Middle frontal gyrus (tissue), 1 donor: ENCODE data around the gene PRR5.
"Not testable (repeated sequence)": the region's sequence is repeated elsewhere in the genome, so short reads cannot be mapped to it uniquely, and the experiment has no call there.

Experiments used
- DNase-seq: peaks from one replicate; pipeline ENCODE4 v3.0.0-alpha.2; 2015; ENCODE audit warnings: low spot score; ENCODE audit errors: extremely low spot score

PRR5 gene, protein sequence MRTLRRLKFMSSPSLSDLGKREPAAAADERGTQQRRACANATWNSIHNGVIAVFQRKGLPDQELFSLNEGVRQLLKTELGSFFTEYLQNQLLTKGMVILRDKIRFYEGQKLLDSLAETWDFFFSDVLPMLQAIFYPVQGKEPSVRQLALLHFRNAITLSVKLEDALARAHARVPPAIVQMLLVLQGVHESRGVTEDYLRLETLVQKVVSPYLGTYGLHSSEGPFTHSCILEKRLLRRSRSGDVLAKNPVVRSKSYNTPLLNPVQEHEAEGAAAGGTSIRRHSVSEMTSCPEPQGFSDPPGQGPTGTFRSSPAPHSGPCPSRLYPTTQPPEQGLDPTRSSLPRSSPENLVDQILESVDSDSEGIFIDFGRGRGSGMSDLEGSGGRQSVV

DNA sequence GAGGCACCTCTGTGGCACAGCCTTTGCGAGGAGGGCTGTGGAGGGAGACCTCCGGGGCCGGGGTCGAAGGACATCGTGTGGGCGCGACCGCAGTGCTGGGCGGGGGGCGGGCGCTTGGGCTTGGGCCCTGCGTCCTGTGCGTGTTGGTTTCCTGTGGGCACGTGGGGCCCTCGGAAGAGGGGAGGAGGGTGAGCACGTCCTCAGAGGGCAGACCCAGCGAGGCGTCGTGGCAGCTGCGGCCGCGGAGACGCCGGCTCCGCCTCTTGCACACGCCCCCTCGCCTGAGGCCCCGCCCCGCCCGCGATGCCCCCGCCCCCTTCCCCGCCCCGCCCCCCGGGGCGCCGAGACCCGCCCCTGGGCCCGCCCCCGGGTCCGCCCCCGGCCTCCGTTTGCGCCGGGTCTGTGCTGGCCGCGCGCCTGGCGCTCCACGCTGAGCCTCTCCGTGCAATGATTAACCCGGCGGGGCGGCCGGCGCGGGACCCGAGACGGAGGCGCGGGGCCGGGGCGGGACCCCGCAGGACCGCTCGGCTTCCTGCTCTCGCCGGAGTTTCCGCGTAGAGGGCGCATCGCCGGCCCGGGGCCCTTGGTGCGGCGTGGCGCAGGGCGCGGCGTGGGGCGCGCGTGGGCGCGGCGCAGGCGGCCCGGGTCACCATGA is at the start of gene PRR5:
Gene PRR5 (plus strand): TSS at position 381 of the 655 bp plus-strand sequence. CDS start 271 bp downstream, at position 652.
- no peak for DNase-seq

DNA sequence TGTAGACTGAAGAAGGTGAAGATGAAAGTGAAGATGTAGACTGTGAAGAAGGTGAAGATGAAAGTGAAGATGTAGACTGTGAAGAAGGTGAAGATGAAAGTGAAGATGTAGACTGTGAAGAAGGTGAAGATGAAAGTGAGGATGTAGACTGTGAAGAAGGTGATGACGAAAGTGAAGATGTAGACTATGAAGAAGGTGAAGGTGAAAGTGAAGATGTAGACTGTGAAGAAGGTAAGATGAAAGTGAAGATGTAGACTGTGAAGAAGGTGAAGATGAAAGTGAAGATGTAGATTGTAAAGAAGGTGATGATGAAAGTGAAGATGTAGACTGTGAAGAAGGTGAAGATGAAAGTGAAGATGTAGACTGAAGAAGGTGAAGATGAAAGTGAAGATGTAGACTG is 49.1 kb upstream of the PRR5 start:
- DNase-seq, result not testable (repeated sequence)

DNA sequence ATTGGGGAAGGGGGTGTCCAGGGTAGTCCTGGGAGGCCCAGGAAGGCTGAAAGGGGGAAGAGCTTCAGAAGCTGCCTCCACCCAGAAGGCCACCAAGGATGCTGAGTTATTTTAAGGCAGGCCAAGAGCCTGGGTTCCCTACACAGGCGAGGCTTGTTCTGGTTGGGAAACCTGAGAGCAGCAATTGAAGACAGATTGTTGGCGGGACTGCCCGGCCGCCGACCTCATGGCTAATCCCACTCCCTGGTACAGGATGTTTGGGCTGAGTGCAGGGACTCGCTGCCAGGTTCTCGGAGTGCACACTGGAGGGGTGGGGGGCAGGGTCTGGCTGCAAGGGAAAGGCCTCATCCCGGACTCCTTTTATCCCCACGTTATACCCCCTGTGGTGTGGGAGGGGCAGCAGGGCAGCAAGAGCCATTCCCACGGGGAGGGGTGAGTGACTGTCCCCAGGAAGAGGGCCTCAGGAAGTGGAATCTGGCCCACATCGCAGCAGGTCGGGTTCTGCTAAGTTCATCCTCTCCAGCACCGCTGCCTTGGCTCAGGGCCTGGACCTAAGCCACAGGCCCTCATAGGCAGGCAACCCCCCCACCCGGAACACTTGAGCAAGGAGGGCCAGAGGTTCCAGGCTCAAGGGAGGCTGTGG is 43.6 kb upstream of the PRR5 start:
- no peak for DNase-seq

DNA sequence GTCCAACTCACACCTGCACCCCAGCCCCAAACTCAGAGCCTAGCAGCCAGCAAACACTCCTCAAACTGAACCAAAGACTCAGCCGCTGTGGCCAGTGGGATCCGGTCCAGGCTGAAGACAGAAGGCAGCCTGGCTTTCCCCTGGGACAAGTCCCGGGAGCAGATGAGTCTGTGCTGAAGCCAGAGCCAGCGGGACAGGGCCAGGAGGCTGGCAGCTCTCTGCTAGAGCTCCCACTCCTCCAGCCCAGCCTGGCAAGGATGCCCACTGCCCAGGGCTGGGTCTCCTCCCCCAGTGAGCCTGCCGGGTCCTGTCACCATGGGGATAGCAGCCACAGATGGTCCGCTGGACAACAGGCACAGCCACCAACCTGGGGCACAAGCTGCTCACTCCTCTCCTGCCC is 42.9 kb upstream of the PRR5 start:
- DNase-seq, result no peak

DNA sequence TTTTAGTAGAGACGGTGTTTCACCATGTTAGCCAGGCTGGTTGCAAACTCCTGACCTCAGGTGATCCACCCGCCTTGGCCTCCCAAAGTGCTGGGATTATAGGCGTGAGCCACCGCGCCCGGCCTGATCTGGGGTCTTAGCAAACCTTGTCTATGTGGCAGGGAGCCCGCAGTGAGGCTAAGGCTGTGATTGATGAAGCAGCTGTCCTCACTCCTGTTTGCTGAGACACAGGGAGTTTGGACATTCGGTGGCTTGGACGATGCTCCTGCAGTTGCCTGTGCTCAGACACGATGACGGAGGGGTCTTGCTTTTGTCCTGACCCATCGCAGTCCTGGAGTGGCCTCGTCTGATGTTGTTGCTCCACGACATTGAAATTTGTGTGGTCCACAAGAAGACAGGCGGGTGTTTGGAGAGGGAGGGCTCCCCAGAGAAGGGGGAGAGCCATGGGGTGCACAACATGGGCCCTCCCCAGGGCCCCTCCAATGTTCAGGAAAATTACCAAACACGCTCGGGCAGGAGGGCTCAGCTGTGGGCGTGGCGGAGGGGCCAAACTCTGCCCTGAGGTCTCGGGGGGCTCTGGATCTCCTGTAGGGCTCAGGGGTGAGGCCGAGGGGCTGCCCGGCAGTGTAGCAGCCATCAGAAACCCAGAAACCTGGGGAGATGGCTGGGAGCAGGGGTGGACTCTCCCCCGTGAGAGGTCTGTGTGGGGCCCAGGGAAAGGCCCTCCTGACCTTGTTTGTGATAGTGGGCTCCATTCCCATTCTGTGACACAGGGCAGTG is 41.8 kb upstream of the PRR5 start:
- no peak for DNase-seq

DNA sequence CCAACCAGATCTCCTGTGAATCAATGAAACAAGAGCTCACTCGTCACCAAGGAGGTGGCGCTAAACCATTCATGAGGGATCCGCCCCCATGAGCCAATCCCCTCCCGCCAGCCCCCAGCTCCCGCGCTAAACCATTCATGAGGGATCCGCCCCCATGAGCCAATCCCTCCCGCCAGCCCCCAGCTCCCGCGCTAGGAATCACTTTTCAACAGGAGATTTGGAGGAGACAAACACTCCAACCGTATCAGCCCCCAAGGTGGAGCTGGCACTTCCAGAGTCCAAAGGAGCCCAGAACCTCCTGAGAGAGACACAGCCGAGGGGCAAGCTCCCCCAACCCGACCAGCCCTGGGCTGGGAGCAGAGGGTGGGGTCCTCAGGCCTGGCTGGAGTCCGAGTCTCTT is 40.9 kb upstream of the PRR5 start:
- no peak for DNase-seq

DNA sequence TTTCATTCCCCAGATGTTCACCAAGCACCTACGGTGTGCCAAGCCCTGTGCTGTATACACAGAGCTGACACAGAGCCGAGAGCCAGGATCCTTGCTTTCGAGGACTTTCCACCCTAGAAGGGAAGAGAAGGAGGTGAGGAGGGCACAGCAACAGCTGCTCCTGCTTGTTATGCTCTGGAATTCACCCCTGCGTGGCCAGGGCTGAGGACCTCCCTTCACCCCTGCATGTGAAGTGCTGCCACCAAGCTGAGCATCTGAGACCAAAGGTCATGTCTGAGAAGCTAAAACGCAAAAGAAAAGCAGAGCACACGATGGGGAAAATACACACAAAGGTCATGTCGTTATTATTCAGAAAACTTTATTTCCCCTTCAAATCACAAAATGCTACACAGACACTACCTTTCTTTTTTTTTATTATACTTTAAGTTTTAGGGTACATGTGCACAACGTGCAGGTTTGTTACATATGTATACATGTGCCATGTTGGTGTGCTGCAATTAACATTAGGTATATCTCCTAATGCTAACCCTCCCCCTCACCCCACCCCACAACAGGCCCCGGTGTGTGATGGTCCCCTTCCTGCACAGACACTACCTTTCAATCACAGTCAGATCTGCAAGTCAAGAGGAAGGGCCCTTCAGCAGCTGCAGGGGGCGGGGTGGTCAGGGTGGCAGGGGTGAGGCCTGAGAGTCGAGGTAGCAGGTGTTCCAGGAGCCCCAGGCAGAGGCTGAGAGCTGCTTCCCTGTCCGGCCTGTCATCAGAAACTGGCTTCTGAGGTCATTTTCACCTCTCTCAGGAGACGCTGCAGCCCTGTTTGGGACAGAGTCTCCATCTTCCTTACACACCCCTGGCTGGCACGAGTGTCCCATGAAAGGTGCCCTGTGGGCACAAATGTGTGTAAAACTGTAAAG is 40.1 kb upstream of the PRR5 start:
- DNase-seq, result no peak

DNA sequence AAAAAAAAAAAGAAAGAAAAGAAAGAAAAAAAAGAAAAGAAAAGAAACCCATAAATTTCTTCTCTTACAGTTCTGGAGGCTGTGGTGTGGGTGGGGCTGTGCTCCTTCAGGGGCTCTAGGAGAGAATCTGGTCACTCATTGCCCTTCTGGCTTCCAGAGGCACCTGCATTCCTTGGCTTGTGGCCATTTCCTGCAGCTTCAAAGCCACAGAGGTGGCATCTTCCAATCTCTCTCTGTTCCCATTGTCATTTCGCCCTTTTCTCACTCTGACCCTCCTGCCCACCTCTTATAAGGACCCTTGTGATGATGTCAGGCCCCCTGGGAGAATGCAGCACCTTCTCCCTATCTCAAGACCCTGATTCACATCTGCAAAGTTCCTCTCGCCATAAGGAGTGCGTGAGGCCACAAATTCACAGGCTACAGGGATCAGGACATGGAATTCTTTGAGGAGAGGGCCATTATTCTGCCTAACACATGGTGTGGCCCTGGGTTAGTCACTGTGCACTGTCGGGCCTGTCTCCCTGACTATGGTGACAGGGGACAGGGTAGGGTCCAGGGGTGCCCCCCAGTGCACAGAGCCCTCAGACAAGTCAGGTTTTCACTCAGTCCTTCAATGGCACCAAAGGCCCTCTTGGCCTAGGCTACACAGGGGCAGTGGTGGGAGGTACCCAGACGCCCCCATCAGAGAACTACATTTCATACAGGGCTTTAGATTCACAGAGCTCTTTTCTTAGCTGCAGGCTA is 38.6 kb upstream of the PRR5 start:
- DNase-seq, result no peak

DNA sequence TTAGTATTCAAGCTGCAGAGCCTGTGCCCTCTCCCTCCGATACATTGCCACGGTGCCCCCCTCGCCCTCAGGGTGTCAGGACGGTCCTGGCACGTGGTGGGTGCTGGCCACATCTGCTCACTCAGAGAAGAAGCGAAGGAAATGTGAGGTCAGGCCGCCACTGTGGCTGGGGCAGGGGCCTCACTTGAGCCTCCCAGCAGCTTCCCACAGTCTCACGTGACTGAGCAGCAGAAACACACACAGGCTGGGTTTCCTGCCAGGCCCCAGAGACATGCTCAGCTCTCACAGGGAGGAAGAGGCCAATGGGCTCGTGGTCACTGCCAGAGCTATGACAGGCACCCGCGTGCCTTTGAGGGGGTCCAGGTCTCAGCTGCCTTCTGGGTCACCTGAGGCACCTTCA is 37.9 kb upstream of the PRR5 start:
- DNase-seq, result no peak

DNA sequence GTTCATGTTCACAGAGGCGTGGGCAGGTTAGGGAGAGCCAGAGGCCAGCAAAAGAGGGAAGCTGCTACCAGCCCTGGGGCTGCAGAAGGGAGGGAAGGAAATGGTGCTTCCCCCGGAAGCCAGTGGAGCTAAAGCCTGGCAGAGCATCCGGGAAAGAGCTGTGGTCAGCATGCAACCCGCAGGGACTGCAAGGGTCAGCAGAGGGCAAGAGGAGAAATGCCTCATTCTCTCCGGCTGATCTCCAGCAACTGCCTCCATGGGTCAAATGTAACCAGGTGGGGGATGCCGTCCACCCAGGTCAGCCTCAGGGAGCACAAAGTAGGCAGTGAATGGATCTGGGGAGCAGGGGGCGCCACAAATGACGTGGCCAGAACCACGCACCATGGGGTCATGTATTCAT is 36.9 kb upstream of the PRR5 start:
- no peak for DNase-seq

DNA sequence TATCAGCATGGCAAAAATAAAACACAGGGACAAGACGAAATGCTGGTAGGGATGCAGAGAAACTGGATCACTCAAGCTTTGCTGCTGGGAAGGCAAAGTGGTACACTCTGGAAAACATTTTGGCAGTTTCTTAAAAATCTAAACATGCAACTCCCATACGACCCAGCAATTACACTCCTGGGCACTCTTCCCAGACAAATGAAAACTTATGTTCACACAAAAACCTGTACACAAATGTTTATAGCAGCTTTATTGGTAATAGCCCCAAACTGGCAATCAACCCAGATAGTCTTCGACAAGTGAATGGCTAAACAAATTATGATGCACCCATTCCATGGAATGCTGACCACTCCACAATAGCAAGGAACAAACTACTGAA is 35.8 kb upstream of the PRR5 start:
- DNase-seq, result no peak

DNA sequence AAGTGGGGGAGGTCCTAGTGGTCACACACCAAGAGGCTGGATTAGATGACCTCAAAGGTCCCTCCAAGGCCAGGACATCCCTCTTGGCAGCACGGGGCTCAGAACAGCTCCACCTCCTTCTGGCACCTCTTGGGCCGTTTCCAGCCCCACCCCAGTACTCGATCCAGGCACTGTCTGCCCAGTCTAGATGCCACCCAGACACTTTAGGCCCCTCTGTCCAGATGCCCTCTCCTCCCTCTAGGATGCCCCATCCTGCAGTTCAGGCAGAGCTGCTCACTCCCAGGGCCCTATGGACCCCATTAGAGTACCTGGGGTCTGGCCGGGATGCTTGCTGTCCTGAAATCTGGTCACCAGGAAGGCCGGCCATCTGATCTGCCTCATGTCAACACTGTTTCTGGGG is 34.7 kb upstream of the PRR5 start:
- no peak for DNase-seq

DNA sequence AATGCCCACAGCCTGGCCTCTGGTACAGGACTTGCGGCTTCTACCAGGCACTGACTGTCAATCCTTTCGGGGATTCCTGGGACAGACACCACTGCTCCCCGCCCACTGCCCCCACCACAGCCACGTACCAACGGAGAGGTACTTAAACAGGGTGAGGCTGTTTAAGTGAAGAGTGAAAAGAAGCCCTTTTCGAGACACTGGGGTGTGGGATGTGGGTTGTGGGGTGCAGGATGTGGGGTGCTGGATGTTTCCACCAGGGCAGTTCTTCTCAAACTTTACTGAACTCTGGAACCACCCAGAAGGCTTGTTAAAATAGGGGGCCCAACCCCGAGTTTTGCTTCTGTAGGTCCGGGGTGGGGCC is 34.2 kb upstream of the PRR5 start:
- DNase-seq, result no peak

DNA sequence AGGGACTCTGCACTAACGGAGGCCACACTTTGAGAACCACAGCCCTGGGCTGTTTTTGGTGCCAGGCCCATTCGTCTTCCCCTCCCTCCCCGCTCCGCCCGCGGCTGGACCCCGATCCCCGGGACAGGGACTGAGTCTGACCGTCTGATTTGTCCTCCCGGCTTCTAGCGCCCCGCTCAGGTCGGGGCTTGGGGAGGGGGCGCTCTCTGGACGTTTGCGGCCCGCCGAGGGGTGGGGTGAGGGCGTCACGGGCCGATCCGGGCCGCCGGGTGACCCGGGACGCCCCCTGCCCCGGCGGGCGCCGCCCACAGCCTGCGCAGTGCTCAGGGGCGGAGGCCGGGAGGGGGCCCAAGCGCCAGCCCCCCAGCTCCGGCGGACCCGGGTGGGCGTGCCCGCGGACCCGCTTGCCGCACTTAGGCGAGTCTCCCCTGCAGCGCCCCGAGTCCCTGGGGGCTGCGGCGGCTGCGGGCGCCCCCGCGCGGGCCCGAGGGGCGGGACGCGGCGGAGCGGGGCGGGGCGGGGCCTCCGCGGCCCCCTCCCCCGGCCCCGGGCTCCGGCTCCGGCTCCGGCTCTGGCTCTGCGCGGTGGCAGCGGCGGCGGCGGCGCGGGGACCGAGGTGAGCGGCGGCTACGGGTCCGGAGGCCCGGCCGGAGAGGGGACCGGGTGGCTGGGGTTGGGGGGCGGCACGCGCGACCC is 33.7 kb upstream of the PRR5 start:
- no peak for DNase-seq

DNA sequence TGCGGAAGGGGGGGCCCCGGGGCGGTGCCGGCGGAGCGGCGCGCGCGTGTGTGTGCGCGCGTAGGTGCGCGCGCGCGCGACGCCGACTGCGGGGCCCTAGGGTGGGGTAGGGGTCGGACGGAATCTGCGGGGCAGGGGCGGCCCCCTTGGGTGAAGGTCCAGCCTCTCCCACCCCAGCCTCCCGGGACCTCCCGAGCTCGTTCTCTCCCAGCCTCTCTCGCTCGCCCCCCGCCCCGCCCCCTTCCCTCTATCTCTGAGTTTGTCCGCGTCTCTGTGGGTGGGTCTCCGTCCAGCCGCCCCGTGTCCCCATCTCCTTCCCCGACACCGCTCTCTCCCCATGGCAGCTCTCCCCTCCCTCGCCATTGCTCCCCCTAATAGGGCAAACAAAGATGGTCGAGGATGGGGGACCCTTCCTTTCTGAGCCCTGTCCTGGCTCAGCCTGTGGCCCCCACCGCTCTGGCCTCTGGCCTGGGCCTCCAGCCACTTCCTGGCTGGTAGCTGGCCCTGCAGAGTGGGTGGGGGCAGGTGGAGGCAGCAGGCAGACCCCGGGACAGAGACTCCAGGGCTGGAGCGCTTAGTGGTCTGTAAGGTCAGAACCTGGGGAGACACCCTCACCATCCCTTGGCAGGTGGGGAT is 33.0 kb upstream of the PRR5 start:
- no peak for DNase-seq

DNA sequence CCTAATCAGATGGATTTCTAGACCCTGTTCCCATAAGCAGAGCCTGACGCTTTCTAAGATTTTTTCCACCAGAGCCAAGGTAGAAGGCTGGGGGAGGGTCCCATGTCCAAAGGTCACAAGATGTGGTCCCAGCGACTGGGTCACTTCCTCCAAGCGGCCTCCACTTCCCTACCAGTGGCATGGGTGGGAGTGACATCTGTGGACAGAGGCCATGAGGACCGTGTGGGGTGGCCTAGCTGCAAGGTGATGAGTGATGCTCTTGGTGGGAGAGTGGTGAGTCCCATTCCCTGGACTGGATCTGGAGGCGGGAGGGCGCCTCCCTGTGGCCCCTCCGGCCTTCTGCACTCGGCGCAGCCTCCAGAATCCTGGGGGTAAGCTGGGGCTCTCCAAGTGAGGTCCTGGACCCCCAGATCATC is 32.4 kb upstream of the PRR5 start:
- no peak for DNase-seq

DNA sequence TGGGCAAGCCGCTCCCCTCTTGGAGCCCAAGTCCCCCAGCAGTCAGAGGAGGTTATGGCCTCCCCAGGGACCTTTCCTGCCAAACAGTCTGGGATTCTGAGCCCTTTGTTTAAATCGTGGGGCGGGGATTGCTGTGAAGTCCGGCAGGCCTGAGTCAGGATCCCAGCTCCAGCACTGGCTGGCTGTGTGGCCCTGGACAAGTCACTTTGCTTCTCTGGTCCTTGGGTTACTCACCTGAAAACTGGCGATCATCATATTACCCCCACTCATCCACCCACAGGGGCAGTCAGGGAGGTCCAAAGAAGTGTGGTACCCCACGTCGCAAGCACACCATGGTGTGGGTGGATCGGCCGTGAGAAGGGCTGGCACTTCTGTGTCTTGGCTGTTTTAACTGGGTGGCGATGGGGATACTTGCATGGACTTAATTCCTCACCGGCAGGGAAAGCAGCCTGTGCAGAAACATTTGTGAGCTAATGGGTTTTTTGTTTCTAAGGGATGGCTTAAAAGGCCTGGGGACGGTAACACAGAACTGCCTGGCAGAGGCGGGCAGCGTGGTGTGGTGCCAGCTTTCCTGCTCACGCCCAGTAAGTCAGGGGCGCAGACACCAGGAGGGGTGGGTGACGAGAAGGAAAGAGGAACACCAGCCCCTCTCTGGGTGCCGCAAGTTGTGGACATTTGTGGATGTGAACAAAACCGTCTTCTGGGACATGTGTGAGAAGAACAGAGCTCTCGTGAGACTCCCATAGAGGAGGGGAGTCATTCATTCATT is 31.6 kb upstream of the PRR5 start:
- no peak for DNase-seq

DNA sequence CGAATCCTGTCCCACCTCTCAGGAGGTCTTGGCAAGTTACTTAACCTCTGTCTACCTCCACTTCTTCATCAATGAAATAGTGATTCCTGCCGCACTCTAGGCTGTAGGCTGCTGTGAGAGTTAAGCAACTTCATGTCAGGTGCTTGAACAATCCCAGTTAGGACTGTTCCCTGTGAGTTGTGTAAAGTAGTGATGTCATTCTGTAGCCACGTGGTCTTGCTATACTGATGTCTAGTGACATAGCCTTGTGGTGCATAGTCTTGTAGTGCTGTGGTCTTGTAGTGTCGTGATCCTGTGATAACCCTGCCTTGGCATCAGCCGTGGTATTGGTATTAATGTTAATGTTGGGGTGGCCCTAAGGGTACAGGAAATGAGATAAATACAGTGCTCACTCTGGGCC is 30.3 kb upstream of the PRR5 start:
- DNase-seq, result no peak
